Testis (tissue), 3 donors: Measurements from ENCODE around the gene CPE. TPM values are rescaled to one million over a fixed set of nuclear protein-coding genes. Genes with fewer than 3 reads are reported as not detected.

Source experiments
- DNase-seq: peaks from one replicate; pipeline ENCODE4 v3.0.0-alpha.2; 2019
- H3K27ac ChIP-seq, 2 donors: fragments of 200-600 bp; sonication (generic); one replicate each; pipeline ENCODE4 v1.5.1; 2019
- H3K27me3 ChIP-seq: fragments of 200-600 bp; sonication (generic); one replicate; pipeline ENCODE4 v1.5.1; 2019
- H3K36me3 ChIP-seq: fragments of 200-600 bp; sonication (generic); one replicate; pipeline ENCODE4 v1.5.1; 2017; ENCODE audit warnings: low read depth; ENCODE audit errors: missing control alignments
- H3K4me1 ChIP-seq: fragments of 200-600 bp; sonication (generic); one replicate; pipeline ENCODE4 v1.5.1; 2019
- H3K4me3 ChIP-seq, 2 donors: fragments of 200-600 bp; sonication (generic); one replicate each; pipeline ENCODE4 v1.5.1; 2017 to 2019
- H3K9me3 ChIP-seq: fragments of 200-600 bp; sonication (generic); one replicate; pipeline ENCODE4 v1.5.1; 2017
- CTCF ChIP-seq, 3 experiments: fragments of 450-650 bp in 2 of 3; fragments of 200-600 bp in 1 of 3; sonication (generic) in 1 of 3; IDR thresholded peaks; one replicate each; pipeline ENCODE4 v1.5.1; 2016 to 2019; ENCODE audit warnings: antibody characterized with exemption in 3 of 3, mild to moderate bottlenecking in 2 of 3, moderate library complexity in 1 of 3
- POLR2A ChIP-seq: fragments of 450-650 bp; IDR thresholded peaks from one replicate; pipeline ENCODE4 v1.6.1; 2017; ENCODE audit warnings: antibody characterized with exemption, mild to moderate bottlenecking, moderate library complexity
- WGBS, 2 donors: methylation state at CpG; one replicate each; pipeline ENCODE4 v1.1.5; 2018; 5-methylcytosine and 5-hydroxymethylcytosine counted together
- intact Hi-C: fragments of 100-400 bp; cut with DNase I; formaldehyde crosslinking; loops from one replicate; pipeline ENCODE4 v1.15.1; 2023; ENCODE audit warnings: low total_unique reads
- polyA plus RNA-seq: library from polyadenylated mRNA; stranded (reverse); fragments of 350-450 nt; fragmentation: Illumina TruSeq; extraction: RNeasy Lipid Tissue Mini Kit (QIAGEN cat#74804); gene quantifications from one replicate; pipeline ENCODE4 v1.2.3, GENCODE V29; 2014; ENCODE audit warnings: low read depth, low replicate concordance; ENCODE audit not compliant: insufficient read depth
- total RNA-seq, 2 donors: library from RNA; depleted of rRNA; stranded (reverse); fragments of >200 nt; gene quantifications; one replicate each; pipeline ENCODE4 v1.2.3, GENCODE V29; 2016

Gene CPE
- total and polyA plus RNA-seq, 3 donors from 2014 or later: 290 to 589 (median 324) TPM

DNA sequence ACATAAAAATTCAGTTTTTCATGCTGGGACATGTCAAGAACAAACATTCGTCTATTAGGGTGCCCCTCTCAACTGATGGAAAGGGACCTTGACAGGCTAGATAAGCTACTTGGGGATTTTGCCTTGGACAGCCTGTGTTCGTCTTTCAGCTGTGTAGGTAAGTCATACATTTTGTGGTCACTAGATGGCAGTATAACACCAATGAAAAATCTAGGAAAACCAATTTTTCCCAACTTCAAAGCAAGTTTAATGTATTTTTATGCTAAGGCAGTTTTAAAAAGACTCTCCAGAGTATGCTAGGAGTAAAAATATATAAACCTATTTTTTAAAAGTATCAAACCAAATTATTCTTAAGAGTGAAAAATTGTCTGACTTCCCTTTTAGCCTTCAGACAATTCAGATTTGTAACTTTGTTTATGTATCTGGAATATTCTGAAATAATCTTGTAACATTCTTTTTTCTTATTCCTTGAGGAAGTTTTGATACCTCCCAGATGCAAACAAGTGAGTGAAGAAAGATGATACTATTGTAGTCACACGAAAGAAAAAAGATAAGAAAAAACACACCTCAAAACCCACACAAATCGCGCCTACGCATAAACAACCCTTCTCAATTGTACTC, 158.3 kb downstream of the CPE start:
- intact Hi-C loops: no loop called here
- Histone ChIP-seq H3K36me3 (no peaks in the 10 kb centered on the region), H3K27ac (no peak overlapping the region), H3K9me3 (no peaks in the 10 kb centered on the region), H3K27me3 (no peaks in the 10 kb centered on the region), H3K4me1 (no peaks in the 10 kb centered on the region), H3K4me3 (no peak overlapping the region)
- peak; percentile 21 for DNase-seq
- TF ChIP-seq CTCF (IDR thresholded peaks at IDR 0.05): peak; percentile 63 to 81 (median 78)
- TF ChIP-seq POLR2A: no peak
- WGBS, 2 donors: 49% methylated on average over 6 of the region's 6 CpGs

DNA sequence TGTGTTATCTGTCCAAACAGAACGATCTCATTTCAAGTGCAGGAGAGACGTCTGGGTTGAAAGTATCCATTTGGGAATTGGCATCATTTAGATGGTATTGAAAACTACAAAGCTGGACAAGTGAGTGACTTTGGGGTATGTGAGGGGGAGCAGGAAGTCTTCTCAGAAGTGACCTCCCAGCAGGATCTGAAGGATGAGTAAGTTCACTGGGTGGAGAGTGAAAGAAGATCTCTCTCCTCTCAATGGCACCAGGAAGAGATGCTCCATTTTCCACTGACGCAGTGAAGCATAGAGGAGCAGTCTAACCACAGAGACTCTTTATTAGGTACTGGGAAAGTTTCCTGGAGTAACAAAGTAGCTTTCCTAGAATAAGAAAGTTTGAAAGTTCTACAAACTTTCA, 161.0 kb downstream of the CPE start:
- TF ChIP-seq POLR2A (no peak), CTCF (IDR thresholded peaks at IDR 0.05) (no peak)
- Histone ChIP-seq H3K4me1 (no peaks in the 10 kb centered on the region), H3K27ac (no peak overlapping the region), H3K4me3 (no peak overlapping the region), H3K36me3 (no peaks in the 10 kb centered on the region), H3K9me3 (no peaks in the 10 kb centered on the region), H3K27me3 (no peaks in the 10 kb centered on the region)
- WGBS, 2 donors: 47 to 57% methylated on average over 3 of the region's 3 CpGs
- DNase-seq: no peak
- intact Hi-C loops: no loop called here

GRCh38 chr4:165540206-165540830, 161.5 kb downstream of the CPE start:
- no peaks in the 10 kb centered on the region for H3K36me3 ChIP-seq
- no peaks in the 10 kb centered on the region for H3K9me3 ChIP-seq
- H3K27me3 ChIP-seq: no peaks in the 10 kb centered on the region
- WGBS, 2 donors: 64 to 78% methylated on average over 9 of the region's 9 CpGs
- intact Hi-C loops: no loop called here
- H3K27ac ChIP-seq: no peak overlapping the region
- TF ChIP-seq CTCF (IDR thresholded peaks at IDR 0.05) (no peak), POLR2A (no peak)
- peak; percentile 29 for DNase-seq
- H3K4me3 ChIP-seq: no peak overlapping the region
- H3K4me1 ChIP-seq: no peaks in the 10 kb centered on the region

DNA sequence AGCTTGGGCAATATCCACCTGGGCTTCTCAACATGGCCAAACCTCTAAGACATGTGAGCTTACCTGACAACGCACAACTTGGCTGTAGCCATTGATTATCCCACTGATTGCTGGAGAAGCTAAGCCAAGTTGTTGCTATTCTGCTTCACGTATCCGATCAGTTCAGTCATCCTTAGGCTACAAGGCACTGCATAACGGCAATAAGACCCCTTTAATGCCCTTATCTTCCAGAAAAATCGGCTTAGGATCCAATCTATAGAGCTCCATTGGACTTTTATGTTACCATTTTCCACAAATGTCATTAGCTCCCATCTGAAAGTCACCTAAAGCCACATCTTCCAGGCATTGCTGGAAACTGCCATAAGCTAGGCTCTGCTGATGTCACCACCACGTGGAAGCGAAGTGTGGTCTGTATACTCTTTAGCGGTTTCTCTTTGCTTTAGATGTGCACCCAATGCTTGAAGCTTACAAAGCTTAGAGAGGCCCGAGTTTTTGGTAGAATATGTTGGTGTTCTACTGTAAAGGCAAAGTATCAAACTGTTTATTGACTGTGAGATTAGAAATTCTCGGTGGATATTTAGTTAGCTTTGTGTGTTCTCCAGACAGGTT, 163.1 kb downstream of the CPE start:
- Histone ChIP-seq H3K36me3 (no peaks in the 10 kb centered on the region), H3K4me1 (no peaks in the 10 kb centered on the region), H3K9me3 (no peaks in the 10 kb centered on the region), H3K4me3 (no peak overlapping the region), H3K27me3 (no peaks in the 10 kb centered on the region), H3K27ac (no peak overlapping the region)
- WGBS, 2 donors: 79 to 84% methylated on average over 10 of the region's 10 CpGs
- intact Hi-C loops: no loop called here
- TF ChIP-seq POLR2A: no peak
- TF ChIP-seq CTCF (IDR thresholded peaks at IDR 0.05): no peak
- DNase-seq: no peak
